Measurements from ENCODE around the gene ICAM1. TPM values are rescaled to one million over a fixed set of nuclear protein-coding genes. Genes with fewer than 3 reads are reported as not detected.

ICAM1 gene
- total RNA-seq, 2 donors from 2014 or later = 7.3 to 68.9 TPM

DNA sequence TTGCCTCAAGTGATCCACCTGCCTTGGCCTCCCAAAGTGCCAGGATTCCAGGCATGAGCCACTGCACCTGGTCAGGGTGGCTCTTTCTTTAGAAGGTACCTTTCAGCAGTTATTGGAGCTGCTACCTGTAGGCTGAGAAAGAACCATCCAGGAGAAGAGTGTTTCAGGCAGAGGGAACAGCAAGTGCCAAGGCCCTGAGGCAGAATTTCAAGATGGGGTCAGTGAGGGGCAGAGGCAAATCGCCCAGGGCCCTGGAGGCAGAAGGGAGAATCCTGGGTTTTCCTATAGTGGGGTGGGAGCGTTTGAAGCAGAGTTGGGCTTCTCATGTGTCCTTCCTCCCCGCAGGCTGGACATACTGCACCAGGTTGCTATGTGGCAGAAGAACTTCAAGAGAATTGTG, 16.7 kb upstream of the ICAM1 start:
- Histone ChIP-seq H3K27me3 (no peaks in the 10 kb centered on the region), H3K36me3 (replicated peaks in 1 of 2; ENCODE audit: insufficient read depth in 1 of 2, low read depth in 2 of 2) (peaks cover 0 to 12% of the 10 kb centered on the region in 2 donors)
- intact Hi-C loops (cut with DNase I) = no loop called here

DNA sequence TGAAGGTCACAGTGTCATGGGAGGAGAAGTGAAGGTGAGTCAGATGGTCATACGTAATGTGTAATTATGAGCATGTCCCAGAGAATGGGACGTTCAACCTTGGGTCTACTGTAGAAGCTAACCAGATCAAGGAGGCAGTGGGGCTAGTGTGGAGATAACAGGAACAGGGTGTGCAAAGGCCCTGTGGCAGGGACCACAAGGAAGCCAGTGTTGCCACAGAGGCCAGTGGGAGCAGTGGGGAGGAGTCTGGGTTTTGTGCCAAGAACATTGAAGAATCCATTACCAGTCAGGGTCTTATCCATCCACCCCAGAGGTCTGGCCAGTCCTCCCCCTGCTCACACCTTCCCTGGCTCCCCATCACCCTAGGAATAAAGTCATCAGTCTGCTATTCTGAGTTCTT, 15.6 kb upstream of the ICAM1 start:
- intact Hi-C loops (cut with DNase I) = loop anchor here (5.0 kb wide), 1 partner anchor 137 kb away; no protein-coding TSS in a partner anchor
- peaks cover 20% of the 10 kb centered on the region for H3K4me1 ChIP-seq

More for the DNA sequence above, 16.7 kb upstream of the ICAM1 start:
- DNase-seq (no peak), ATAC-seq (no peak)
- TF ChIP-seq, protein P1, sequence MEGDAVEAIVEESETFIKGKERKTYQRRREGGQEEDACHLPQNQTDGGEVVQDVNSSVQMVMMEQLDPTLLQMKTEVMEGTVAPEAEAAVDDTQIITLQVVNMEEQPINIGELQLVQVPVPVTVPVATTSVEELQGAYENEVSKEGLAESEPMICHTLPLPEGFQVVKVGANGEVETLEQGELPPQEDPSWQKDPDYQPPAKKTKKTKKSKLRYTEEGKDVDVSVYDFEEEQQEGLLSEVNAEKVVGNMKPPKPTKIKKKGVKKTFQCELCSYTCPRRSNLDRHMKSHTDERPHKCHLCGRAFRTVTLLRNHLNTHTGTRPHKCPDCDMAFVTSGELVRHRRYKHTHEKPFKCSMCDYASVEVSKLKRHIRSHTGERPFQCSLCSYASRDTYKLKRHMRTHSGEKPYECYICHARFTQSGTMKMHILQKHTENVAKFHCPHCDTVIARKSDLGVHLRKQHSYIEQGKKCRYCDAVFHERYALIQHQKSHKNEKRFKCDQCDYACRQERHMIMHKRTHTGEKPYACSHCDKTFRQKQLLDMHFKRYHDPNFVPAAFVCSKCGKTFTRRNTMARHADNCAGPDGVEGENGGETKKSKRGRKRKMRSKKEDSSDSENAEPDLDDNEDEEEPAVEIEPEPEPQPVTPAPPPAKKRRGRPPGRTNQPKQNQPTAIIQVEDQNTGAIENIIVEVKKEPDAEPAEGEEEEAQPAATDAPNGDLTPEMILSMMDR (IDR thresholded peaks at IDR 0.05) = no peak
- TF ChIP-seq POLR2A (IDR thresholded peaks at IDR 0.05) = no peak
- WGBS, 2 donors = 90 to 97% methylated on average over 3 of the region's 3 CpGs
- no peak overlapping the region for H3K4me3 ChIP-seq
- H3K9me3 ChIP-seq = no peaks in the 10 kb centered on the region
- H3K4me1 ChIP-seq = peaks cover 22% of the 10 kb centered on the region
- H3K27ac ChIP-seq = no peak overlapping the region

DNA sequence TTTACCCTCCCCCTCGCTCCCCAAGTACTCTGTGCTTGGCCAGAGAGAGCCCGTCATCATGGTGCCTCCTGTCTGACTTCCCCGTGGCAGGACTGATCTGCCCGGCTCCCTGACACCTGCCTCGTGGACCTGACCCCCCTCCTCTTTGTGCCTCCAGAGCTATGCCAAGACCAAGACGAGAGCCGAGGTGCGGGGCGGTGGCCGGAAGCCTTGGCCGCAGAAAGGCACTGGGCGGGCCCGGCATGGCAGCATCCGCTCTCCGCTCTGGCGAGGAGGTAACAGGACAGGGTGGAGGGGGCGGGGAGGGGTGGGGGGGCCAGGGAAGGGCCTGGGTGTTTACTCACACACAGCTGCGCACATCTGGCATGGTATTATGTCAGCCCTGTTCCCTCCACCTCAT, 14.4 kb upstream of the ICAM1 start:
- Histone ChIP-seq H3K4me1 (peaks cover 12% of the 10 kb centered on the region), H3K36me3 (replicated peaks in 1 of 2; ENCODE audit: insufficient read depth in 1 of 2, low read depth in 2 of 2) (peaks cover 0 to 12% of the 10 kb centered on the region in 2 donors), H3K9me3 (no peaks in the 10 kb centered on the region), H3K27ac (no peak overlapping the region), H3K27me3 (no peaks in the 10 kb centered on the region), H3K4me3 (no peak overlapping the region)
- intact Hi-C loops (cut with DNase I) = loop anchor here (5.0 kb wide), 1 partner anchor 136 kb away; no protein-coding TSS in a partner anchor
- no peak for ATAC-seq
- TF ChIP-seq, protein P1 (IDR thresholded peaks at IDR 0.05) = no peak
- TF ChIP-seq POLR2A (IDR thresholded peaks at IDR 0.05) = no peak
- WGBS, 2 donors = 75 to 90% methylated on average over 5 to 16 of the region's 18 CpGs
- no peak for DNase-seq

More for the DNA sequence above, 15.6 kb upstream of the ICAM1 start:
- Histone ChIP-seq H3K36me3 (replicated peaks in 1 of 2; ENCODE audit: insufficient read depth in 1 of 2, low read depth in 2 of 2) (peaks cover 0 to 12% of the 10 kb centered on the region in 2 donors), H3K9me3 (no peaks in the 10 kb centered on the region), H3K4me3 (no peak overlapping the region), H3K27ac (no peak overlapping the region), H3K27me3 (no peaks in the 10 kb centered on the region)
- DNase-seq (no peak), ATAC-seq (no peak)
- TF ChIP-seq, protein P1 (IDR thresholded peaks at IDR 0.05) = no peak
- no peak for TF ChIP-seq POLR2A (IDR thresholded peaks at IDR 0.05)
- 76 to 93% methylated on average over 2 of the region's 2 CpGs for WGBS, 2 donors

DNA sequence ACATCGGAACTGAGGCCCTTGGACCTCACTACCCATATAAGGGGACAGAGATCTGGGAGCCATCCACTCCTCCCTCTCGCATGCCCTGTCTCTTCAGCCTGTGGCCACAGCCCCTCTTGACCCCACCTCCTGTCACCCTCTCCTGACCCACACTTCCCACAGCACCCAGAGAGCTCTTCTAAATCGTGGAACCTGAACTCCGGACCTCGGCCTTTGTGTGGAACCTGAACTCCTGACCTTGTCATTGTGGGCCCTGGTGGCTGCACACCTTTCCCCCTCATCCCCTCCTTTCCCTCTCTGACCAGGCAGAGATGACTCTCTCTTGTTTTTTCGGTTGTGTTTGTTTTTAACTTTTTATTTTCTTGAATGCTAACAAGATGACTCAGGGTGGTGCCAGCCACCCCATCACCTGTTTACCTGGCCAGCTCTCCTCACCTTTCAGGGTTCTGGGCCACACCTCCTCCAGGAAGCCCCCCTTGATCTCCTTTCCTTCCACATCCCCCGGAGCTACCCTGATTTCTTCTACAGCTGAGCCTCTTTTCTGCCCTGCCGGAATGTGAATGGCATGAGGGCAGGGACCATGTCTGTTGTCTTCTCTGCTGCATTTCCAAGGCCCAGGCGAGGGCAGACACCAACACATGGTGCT, 13.8 kb upstream of the ICAM1 start:
- intact Hi-C loops (cut with DNase I) = loop anchor here (5.0 kb wide), 1 partner anchor 135 kb away; no protein-coding TSS in a partner anchor
- no peak overlapping the region for H3K4me3 ChIP-seq
- TF ChIP-seq, protein P1 (IDR thresholded peaks at IDR 0.05) = no peak
- no peak for TF ChIP-seq POLR2A (IDR thresholded peaks at IDR 0.05)
- WGBS, 2 donors = 81 to 85% methylated on average over 9 of the region's 9 CpGs
- no peak overlapping the region for H3K27ac ChIP-seq
- ATAC-seq (no peak), DNase-seq (no peak)
- peaks cover 0 to 12% of the 10 kb centered on the region in 2 donors for H3K36me3 ChIP-seq (replicated peaks in 1 of 2; ENCODE audit: insufficient read depth in 1 of 2, low read depth in 2 of 2)
- H3K4me1 ChIP-seq = peaks cover 12% of the 10 kb centered on the region
- no peaks in the 10 kb centered on the region for H3K9me3 ChIP-seq
- no peaks in the 10 kb centered on the region for H3K27me3 ChIP-seq

All from body of pancreas (tissue), 4 donors.